Lung (tissue), 16 donors: ENCODE measurements around the gene COMMD4. TPM values are rescaled to one million over a fixed set of nuclear protein-coding genes. Genes with fewer than 3 reads are reported as not detected.
"Not testable (repeated sequence)": the region's sequence is repeated elsewhere in the genome, so short reads cannot be mapped to it uniquely, and the experiment has no call there.

ENCODE experiments used
- ATAC-seq: fragments of 200-7000 bp; cut with Tn5 transposase; one replicate; pipeline ENCODE4 v1.9.1; 2020; ENCODE audit warnings: moderate number of reproducible peaks; ENCODE audit not compliant: insufficient read depth, low FRiP score
- DNase-seq, 3 donors: peaks; one replicate each; pipeline ENCODE4 v3.0.0-alpha.2; 2013 to 2017
- H3K27ac ChIP-seq, 2 donors: one replicate each; pipeline ENCODE4 v1.5.1; 2013; ENCODE audit warnings: mild to moderate bottlenecking in 2 of 2, moderate library complexity in 2 of 2, control low read depth in 1 of 2, inconsistent platforms in 1 of 2, low read depth in 1 of 2, low read length in 1 of 2
- H3K27me3 ChIP-seq, 3 donors: one replicate each; pipeline ENCODE4 v1.5.1; 2013; ENCODE audit warnings: low read length in 2 of 3; ENCODE audit not compliant: control insufficient read depth in 3 of 3, insufficient read depth in 3 of 3
- H3K36me3 ChIP-seq, 4 donors: one replicate each; pipeline ENCODE4 v1.5.1; 2013; ENCODE audit warnings: low read length in 4 of 4, mild to moderate bottlenecking in 1 of 4, moderate library complexity in 1 of 4; ENCODE audit not compliant: control insufficient read depth in 4 of 4, insufficient read depth in 4 of 4
- H3K4me1 ChIP-seq, 5 donors: one replicate each; pipeline ENCODE4 v1.5.1; 2013; ENCODE audit warnings: low read length in 5 of 5, mild to moderate bottlenecking in 2 of 5, moderate library complexity in 1 of 5; ENCODE audit not compliant: control insufficient read depth in 5 of 5, insufficient read depth in 5 of 5
- H3K4me3 ChIP-seq: one replicate; pipeline ENCODE4 v1.5.1; 2013; ENCODE audit warnings: mild to moderate bottlenecking, control low read depth, moderate library complexity
- H3K9ac ChIP-seq, 2 donors: one replicate each; pipeline ENCODE4 v1.5.1; 2013; ENCODE audit warnings: low read length in 2 of 2, control low read depth in 1 of 2; ENCODE audit not compliant: insufficient read depth in 1 of 2
- H3K9me3 ChIP-seq, 4 donors: one replicate each; pipeline ENCODE4 v1.5.1; 2013; ENCODE audit warnings: low read length in 3 of 4, mild to moderate bottlenecking in 1 of 4, moderate library complexity in 1 of 4; ENCODE audit not compliant: control insufficient read depth in 4 of 4, insufficient read depth in 3 of 4
- WGBS, 2 donors: extraction: QIAGEN DNeasy Blood & Tissue Kit; methylation state at CpG; one replicate each; pipeline ENCODE4 v1.1.7; 2013; 5-methylcytosine and 5-hydroxymethylcytosine counted together
- long read RNA-seq, 5 donors: transcript quantifications; one replicate each; lab custom pipeline, GENCODE V29; 2026
- polyA plus RNA-seq, 2 donors: library from polyadenylated mRNA; stranded (reverse); fragments of 200-250 nt; gene quantifications; one replicate each; pipeline ENCODE4 v1.2.1, GENCODE V29; 2013
- total RNA-seq, 2 donors: library from RNA; depleted of rRNA in 1 of 2; stranded (reverse); fragments of >200 nt in 1 of 2; gene quantifications; one replicate each; pipeline ENCODE4 v1.2.1, GENCODE V29; 2014 to 2021
- TF ChIP-seq, protein P1 (sequence below): IDR thresholded peaks from 2 replicates; pipeline ENCODE4 v1.5.1; 2012; ENCODE audit warnings: mild to moderate bottlenecking; ENCODE audit errors: control extremely low read depth, extremely low read depth
- donor health status: control.
- donor health status: control.
- donor health status: Bipolar disorder and iron deficiency.
- donor health status: healthy.
- donor health status: DM: yes; HTN: yes; CAD: no.

Gene COMMD4
- 10 to 100 TPM; 36.2 to 80.7 TPM for total RNA-seq
- polyA plus RNA-seq: 100 to 1,000 TPM in 1 of 2 donors, 10 to 100 TPM in 1; 95.6 to 135 TPM
- long read RNA-seq, donor 1, full-length matches to known transcripts: 35 of 44 reads
- long read RNA-seq, donor 1, partial matches to known transcripts: 9 of 44 reads
- long read RNA-seq, donor 1, other reads (novel, unspliced or antisense): 0 of 44 reads
- long read RNA-seq, donor 2, full-length matches to known transcripts: 18 of 27 reads
- long read RNA-seq, donor 2, partial matches to known transcripts: 9 of 27 reads
- long read RNA-seq, donor 2, other reads (novel, unspliced or antisense): 0 of 27 reads
- long read RNA-seq, donor 3, full-length matches to known transcripts: 29 of 29 reads
- long read RNA-seq, donor 3, partial matches to known transcripts: 0 of 29 reads
- long read RNA-seq, donor 3, other reads (novel, unspliced or antisense): 0 of 29 reads
- long read RNA-seq, donor 4, full-length matches to known transcripts: 26 of 34 reads
- long read RNA-seq, donor 4, partial matches to known transcripts: 8 of 34 reads
- long read RNA-seq, donor 4, other reads (novel, unspliced or antisense): 0 of 34 reads
- long read RNA-seq, donor 5, full-length matches to known transcripts: 39 of 50 reads
- long read RNA-seq, donor 5, partial matches to known transcripts: 11 of 50 reads
- long read RNA-seq, donor 5, other reads (novel, unspliced or antisense): 0 of 50 reads

- Histone ChIP-seq H3K36me3 (peaks cover 0 to 11% (median 0%) of the 10 kb centered on the region in 4 donors), H3K9ac (peak within 1 kb of the TSS; percentile 55), H3K4me1 (peaks cover 0 to 13% (median 4%) of the 10 kb centered on the region in 5 donors), H3K27ac (peak within 1 kb of the TSS; percentile 69 to 76), H3K27me3 (no peaks in the 10 kb centered on the region), H3K9me3 (no peaks in the 10 kb centered on the region), H3K4me3 (peak within 1 kb of the TSS; percentile 95)
- TF ChIP-seq, protein P1, sequence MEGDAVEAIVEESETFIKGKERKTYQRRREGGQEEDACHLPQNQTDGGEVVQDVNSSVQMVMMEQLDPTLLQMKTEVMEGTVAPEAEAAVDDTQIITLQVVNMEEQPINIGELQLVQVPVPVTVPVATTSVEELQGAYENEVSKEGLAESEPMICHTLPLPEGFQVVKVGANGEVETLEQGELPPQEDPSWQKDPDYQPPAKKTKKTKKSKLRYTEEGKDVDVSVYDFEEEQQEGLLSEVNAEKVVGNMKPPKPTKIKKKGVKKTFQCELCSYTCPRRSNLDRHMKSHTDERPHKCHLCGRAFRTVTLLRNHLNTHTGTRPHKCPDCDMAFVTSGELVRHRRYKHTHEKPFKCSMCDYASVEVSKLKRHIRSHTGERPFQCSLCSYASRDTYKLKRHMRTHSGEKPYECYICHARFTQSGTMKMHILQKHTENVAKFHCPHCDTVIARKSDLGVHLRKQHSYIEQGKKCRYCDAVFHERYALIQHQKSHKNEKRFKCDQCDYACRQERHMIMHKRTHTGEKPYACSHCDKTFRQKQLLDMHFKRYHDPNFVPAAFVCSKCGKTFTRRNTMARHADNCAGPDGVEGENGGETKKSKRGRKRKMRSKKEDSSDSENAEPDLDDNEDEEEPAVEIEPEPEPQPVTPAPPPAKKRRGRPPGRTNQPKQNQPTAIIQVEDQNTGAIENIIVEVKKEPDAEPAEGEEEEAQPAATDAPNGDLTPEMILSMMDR: no peak
- ATAC-seq (peak; percentile 90), DNase-seq (peak; percentile 97 to 98 (median 98))
- 0% methylated on average over 39 to 42 of the region's 42 CpGs for WGBS, 2 donors
Measured at GRCh38 chr15:75335705-75336355, at the start of gene COMMD4. TSS of gene COMMD4 (plus strand) at chr15:75336063. CDS start at chr15:75336090, 27 bp downstream.

DNA sequence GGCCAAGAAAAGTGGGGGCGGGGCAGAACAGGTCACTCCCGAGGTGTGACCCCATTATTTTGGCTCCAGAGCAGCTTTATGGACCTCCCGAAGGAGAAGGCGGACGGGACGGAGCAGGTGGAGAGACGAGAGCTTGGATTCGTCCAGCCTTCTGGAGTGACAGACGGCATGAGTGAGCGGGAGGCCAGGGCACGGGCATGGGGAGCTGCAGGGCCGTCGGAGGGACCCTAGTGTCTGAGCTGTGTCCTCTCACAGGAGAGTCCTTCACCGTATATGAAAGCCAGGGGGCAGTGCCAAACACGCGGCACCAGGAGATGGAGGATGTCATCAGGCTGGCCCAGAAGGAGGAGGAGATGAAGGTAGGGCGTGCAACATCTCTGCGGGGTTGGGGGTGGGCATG lies 42.2 kb upstream of the COMMD4 start:
- not testable (repeated sequence) for H3K36me3 ChIP-seq, H3K4me3 ChIP-seq, H3K27me3 ChIP-seq, H3K9ac ChIP-seq, H3K4me1 ChIP-seq, DNase-seq, ATAC-seq, H3K27ac ChIP-seq, H3K9me3 ChIP-seq
- 60 to 75% methylated on average over 1 to 8 of the region's 18 CpGs for WGBS, 2 donors

GRCh38 chr15:75298541-75299310 lies 37.1 kb upstream of the COMMD4 start:
- H3K9me3 ChIP-seq, H3K9ac ChIP-seq, H3K36me3 ChIP-seq, DNase-seq, H3K27me3 ChIP-seq, H3K27ac ChIP-seq, H3K4me1 ChIP-seq, H3K4me3 ChIP-seq: not testable (repeated sequence)
- peak; percentile 79 for ATAC-seq
- WGBS, 2 donors: 75 to 80% methylated on average over 5 to 6 of the region's 13 CpGs

- H3K36me3 ChIP-seq, H3K9ac ChIP-seq, H3K9me3 ChIP-seq, H3K27me3 ChIP-seq, DNase-seq, H3K4me1 ChIP-seq, H3K4me3 ChIP-seq, H3K27ac ChIP-seq: not testable (repeated sequence)
- 6 to 19% methylated on average over 4 to 6 of the region's 6 CpGs for WGBS, 2 donors
- peak; percentile 75 for ATAC-seq
Measured at GRCh38 chr15:75299311-75299688, 36.6 kb upstream of the COMMD4 start.

- not testable (repeated sequence) for H3K9ac ChIP-seq, ATAC-seq, H3K27ac ChIP-seq, H3K27me3 ChIP-seq, H3K9me3 ChIP-seq, H3K4me1 ChIP-seq, H3K36me3 ChIP-seq, DNase-seq, H3K4me3 ChIP-seq
- 61 to 68% methylated on average over 5 to 6 of the region's 6 CpGs for WGBS, 2 donors
Measured at GRCh38 chr15:75300026-75300425, 35.8 kb upstream of the COMMD4 start.
